ENCODE measurements around the gene MLYCD. TPM values are rescaled to one million over a fixed set of nuclear protein-coding genes. Genes with fewer than 3 reads are reported as not detected.

The MLYCD gene
- total RNA-seq, 6 donors from 2014 or later, result 7.5 to 30.4 (median 11.3) TPM

DNA sequence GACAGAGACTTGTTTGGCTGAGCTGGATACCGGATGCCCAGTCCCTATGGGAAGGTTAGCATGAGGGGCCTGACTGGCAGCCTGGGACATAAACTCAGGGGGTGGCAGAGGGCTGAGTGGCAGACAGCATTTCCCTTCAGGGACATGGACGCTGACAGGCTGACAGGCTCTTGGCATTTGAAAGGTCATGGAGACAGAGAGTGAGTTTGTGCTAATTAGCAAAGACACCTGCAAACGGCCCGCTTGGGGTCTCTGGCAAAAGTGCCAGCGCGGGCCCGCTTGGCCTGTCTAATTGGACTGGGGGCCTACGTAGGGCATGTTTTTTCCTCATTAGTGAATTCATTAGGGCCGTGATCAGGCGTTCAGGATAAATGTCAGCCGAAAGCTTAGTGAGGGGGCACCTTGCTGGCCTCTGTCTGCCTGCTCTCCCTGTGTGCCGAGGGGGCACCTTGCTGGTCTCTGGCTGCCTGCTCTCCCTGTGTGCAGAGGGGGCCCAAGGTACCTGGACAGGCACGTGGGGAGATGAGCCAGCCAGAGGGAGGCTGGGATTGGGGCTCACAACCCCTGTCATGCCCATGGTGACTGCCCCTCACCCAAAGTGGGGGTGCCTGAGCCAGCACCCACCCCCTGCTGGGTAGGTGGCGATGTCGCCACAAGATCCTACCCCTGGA lies 76.8 kb downstream of the MLYCD start:
- H3K36me3 ChIP-seq, result no peaks in the 10 kb centered on the region
- DNase-seq (no peak), ATAC-seq (ENCODE audit: low FRiP score in 2 of 2) (no peak)
- no peak overlapping the region for H3K4me3 ChIP-seq
- TF ChIP-seq POLR2A (IDR thresholded peaks at IDR 0.05), result no peak
- TF ChIP-seq, protein P1, sequence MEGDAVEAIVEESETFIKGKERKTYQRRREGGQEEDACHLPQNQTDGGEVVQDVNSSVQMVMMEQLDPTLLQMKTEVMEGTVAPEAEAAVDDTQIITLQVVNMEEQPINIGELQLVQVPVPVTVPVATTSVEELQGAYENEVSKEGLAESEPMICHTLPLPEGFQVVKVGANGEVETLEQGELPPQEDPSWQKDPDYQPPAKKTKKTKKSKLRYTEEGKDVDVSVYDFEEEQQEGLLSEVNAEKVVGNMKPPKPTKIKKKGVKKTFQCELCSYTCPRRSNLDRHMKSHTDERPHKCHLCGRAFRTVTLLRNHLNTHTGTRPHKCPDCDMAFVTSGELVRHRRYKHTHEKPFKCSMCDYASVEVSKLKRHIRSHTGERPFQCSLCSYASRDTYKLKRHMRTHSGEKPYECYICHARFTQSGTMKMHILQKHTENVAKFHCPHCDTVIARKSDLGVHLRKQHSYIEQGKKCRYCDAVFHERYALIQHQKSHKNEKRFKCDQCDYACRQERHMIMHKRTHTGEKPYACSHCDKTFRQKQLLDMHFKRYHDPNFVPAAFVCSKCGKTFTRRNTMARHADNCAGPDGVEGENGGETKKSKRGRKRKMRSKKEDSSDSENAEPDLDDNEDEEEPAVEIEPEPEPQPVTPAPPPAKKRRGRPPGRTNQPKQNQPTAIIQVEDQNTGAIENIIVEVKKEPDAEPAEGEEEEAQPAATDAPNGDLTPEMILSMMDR (IDR thresholded peaks at IDR 0.05), result no peak
- TF ChIP-seq POLR2AphosphoS5 (IDR thresholded peaks at IDR 0.05), result no peak
- no peak for TF ChIP-seq EP300 (IDR thresholded peaks at IDR 0.05)
- H3K9me3 ChIP-seq, result peaks cover 0 to 14% (median 0%) of the 10 kb centered on the region in 4 donors
- H3K4me1 ChIP-seq, result no peaks in the 10 kb centered on the region
- H3K27me3 ChIP-seq, result no peaks in the 10 kb centered on the region
- H3K27ac ChIP-seq, result no peak overlapping the region
- WGBS, 2 donors, result 76% methylated on average over 14 of the region's 15 CpGs; no CpG with 5 or more reads in 1 of the 2 donors

Other genes starting within 250 kb of the MLYCD start
- gene HSBP1, start 91.1 kb upstream of the MLYCD start, total RNA-seq, result 100 to 1,000 TPM in 1 of 6 donors, 10 to 100 TPM in 5; 17.5 to 106 (median 39.4) TPM
- 10 to 100 TPM in 5 of 6 donors, 1 to 10 TPM in 1; 7.3 to 34.2 (median 16.3) TPM for gene OSGIN1, start 54.1 kb downstream of the MLYCD start, total RNA-seq
- 1 to 10 TPM in 1 of 6 donors, under 1 TPM in 2, not detected in 3; 0.40 to 1.2 (median 0.44) TPM for gene NECAB2, start 69.1 kb downstream of the MLYCD start, total RNA-seq
- not detected for gene SLC38A8, start 143.7 kb downstream of the MLYCD start, total RNA-seq
- gene MBTPS1, start 217.8 kb downstream of the MLYCD start, total RNA-seq, result 100 to 1,000 TPM in 4 of 6 donors, 10 to 100 TPM in 2; 83.6 to 156 (median 105) TPM
- gene HSDL1, start 246.1 kb downstream of the MLYCD start, total RNA-seq, result 10 to 100 TPM in 5 of 6 donors, 1 to 10 TPM in 1; 7.2 to 25.7 (median 19.0) TPM
- gene DNAAF1, start 246.2 kb downstream of the MLYCD start, total RNA-seq, result 10 to 100 TPM in 5 of 6 donors, under 1 TPM in 1; 0.97 to 58.7 (median 28.5) TPM

Data from upper lobe of left lung (tissue), 6 donors.